SU-DHL-6 (cell line): Measurements from ENCODE around the gene TTYH3.

Experiments
- H2AFZ ChIP-seq: fragments of 200-600 bp; sonication (generic); 2 replicates; pipeline ENCODE4 v1.6.1; 2014; ENCODE audit warnings: low read depth, mild to moderate bottlenecking, moderate library complexity, mixed read lengths, antibody characterized with exemption, low read length; ENCODE audit not compliant: severe bottlenecking
- H3F3A ChIP-seq: fragments of 200-600 bp; shearing (Covaris generic); 2 replicates; pipeline ENCODE4 v1.6.0; 2016; ENCODE audit warnings: antibody characterized with exemption, mild to moderate bottlenecking; ENCODE audit not compliant: insufficient read depth
- H3K27ac ChIP-seq: fragments of 200-600 bp; sonication (generic); 2 replicates; pipeline ENCODE4 v1.5.1; 2016; ENCODE audit warnings: low read depth, mild to moderate bottlenecking, low read length, moderate library complexity, mixed read lengths
- H3K27me3 ChIP-seq: fragments of 200-600 bp; sonication (generic), shearing (Covaris generic); 2 replicates; pipeline ENCODE4 v1.6.0; 2014; ENCODE audit warnings: mild to moderate bottlenecking, low read length
- H3K36me3 ChIP-seq: fragments of 200-600 bp; sonication (generic); 2 replicates; pipeline ENCODE4 v1.6.1; 2014; ENCODE audit warnings: mild to moderate bottlenecking, low read length, mixed read lengths
- H3K4me2 ChIP-seq: fragments of 300-600, 200-600 bp; shearing (Covaris generic), sonication (generic); 2 replicates; pipeline ENCODE4 v1.6.0; 2014; ENCODE audit warnings: low read length, low read depth, mild to moderate bottlenecking; ENCODE audit not compliant: poor library complexity, severe bottlenecking
- H3K4me3 ChIP-seq: fragments of 200-600 bp; sonication (generic); 2 replicates; pipeline ENCODE4 v1.5.1; 2014; ENCODE audit warnings: antibody characterized with exemption, low read length, mild to moderate bottlenecking, mixed read lengths; ENCODE audit not compliant: insufficient read depth, poor library complexity, severe bottlenecking
- H3K79me2 ChIP-seq: fragments of 200-600 bp; sonication (generic); 2 replicates; pipeline ENCODE4 v1.6.1; 2014; ENCODE audit warnings: mild to moderate bottlenecking, low read length, moderate library complexity; ENCODE audit not compliant: insufficient read depth
- H3K9ac ChIP-seq: fragments of 200-600 bp; sonication (generic); 2 replicates; pipeline ENCODE4 v1.7.0; 2014; ENCODE audit warnings: mild to moderate bottlenecking, low read length
- H3K9me2 ChIP-seq: fragments of 200-600 bp; sonication (generic); replicated peaks from 2 replicates; pipeline ENCODE4 v1.6.1; 2014; ENCODE audit warnings: low read length; ENCODE audit not compliant: insufficient read depth
- H3K9me3 ChIP-seq: fragments of 200-600 bp; sonication (generic); 2 replicates; pipeline ENCODE4 v1.6.1; 2014; ENCODE audit warnings: low read length, mixed read lengths; ENCODE audit not compliant: insufficient read depth
- H4K20me1 ChIP-seq: fragments of 200-600 bp; sonication (generic); 2 replicates; pipeline ENCODE4 v1.6.1; 2014; ENCODE audit warnings: low read depth, mild to moderate bottlenecking, antibody characterized with exemption, low read length, moderate library complexity, mixed read lengths
- CTCF ChIP-seq: fragments of 200-600 bp; sonication (generic); IDR thresholded peaks from one replicate; pipeline ENCODE4 v1.5.1; 2017; ENCODE audit warnings: antibody characterized with exemption, mild to moderate bottlenecking, low read length, moderate library complexity; ENCODE audit not compliant: insufficient read depth, poor library complexity, severe bottlenecking
- EZH2phosphoT487 ChIP-seq: fragments of 200-600 bp; sonication (generic), shearing (Covaris generic); conservative IDR thresholded peaks from 2 replicates; pipeline ENCODE4 v1.6.1; 2018; ENCODE audit warnings: mild to moderate bottlenecking, antibody characterized with exemption, low read length, moderate library complexity, mixed read lengths

Gene TTYH3

GRCh38 chr7:2646336-2646679 lies 14.5 kb downstream of the TTYH3 start:
- Histone ChIP-seq H3K36me3 (no peaks in the 10 kb centered on the region), H2AFZ (no peak overlapping the region), H3K27me3 (no peaks in the 10 kb centered on the region), H3K4me3 (no peak overlapping the region), H3K27ac (no peak overlapping the region), H3K79me2 (no peaks in the 10 kb centered on the region), H3K4me2 (no peak overlapping the region), H3K9ac (no peak overlapping the region), H3K9me3 (no peaks in the 10 kb centered on the region), H3F3A (no peaks in the 10 kb centered on the region), H4K20me1 (no peaks in the 10 kb centered on the region), H3K9me2 (no peaks in the 10 kb centered on the region)
- TF ChIP-seq EZH2phosphoT487 (no peak), CTCF (no peak)

- H3K79me2 ChIP-seq: no peaks in the 10 kb centered on the region
- no peaks in the 10 kb centered on the region for H3K36me3 ChIP-seq
- H3K4me3 ChIP-seq: no peak overlapping the region
- no peaks in the 10 kb centered on the region for H3K9me3 ChIP-seq
- TF ChIP-seq CTCF (no peak), EZH2phosphoT487 (no peak)
- no peak overlapping the region for H3K9ac ChIP-seq
- no peaks in the 10 kb centered on the region for H3K27me3 ChIP-seq
- H3K9me2 ChIP-seq: no peaks in the 10 kb centered on the region
- no peak overlapping the region for H2AFZ ChIP-seq
- H3F3A ChIP-seq: no peaks in the 10 kb centered on the region
- no peak overlapping the region for H3K4me2 ChIP-seq
- no peaks in the 10 kb centered on the region for H4K20me1 ChIP-seq
- H3K27ac ChIP-seq: no peak overlapping the region
These were observed 15.1 kb downstream of the TTYH3 start for GRCh38 chr7:2646680-2647571.

GRCh38 chr7:2647594-2648172 lies 15.9 kb downstream of the TTYH3 start:
- no peak overlapping the region for H3K4me3 ChIP-seq
- H4K20me1 ChIP-seq: no peaks in the 10 kb centered on the region
- no peaks in the 10 kb centered on the region for H3K79me2 ChIP-seq
- H3K9me3 ChIP-seq: no peaks in the 10 kb centered on the region
- no peak overlapping the region for H3K4me2 ChIP-seq
- H3K27me3 ChIP-seq: no peaks in the 10 kb centered on the region
- H3F3A ChIP-seq: no peaks in the 10 kb centered on the region
- no peaks in the 10 kb centered on the region for H3K9me2 ChIP-seq
- TF ChIP-seq CTCF: no peak
- TF ChIP-seq EZH2phosphoT487: no peak
- H3K36me3 ChIP-seq: no peaks in the 10 kb centered on the region
- H3K27ac ChIP-seq: no peak overlapping the region
- no peak overlapping the region for H3K9ac ChIP-seq
- H2AFZ ChIP-seq: no peak overlapping the region
